K562 (cell line): Measurements from ENCODE around the gene PPM1H. TPM values are rescaled to one million over a fixed set of nuclear protein-coding genes. Genes with fewer than 3 reads are reported as not detected.

Experiments used
- CC2D1A ChIP-seq: fragments of 450-650 bp; IDR thresholded peaks from 2 replicates; pipeline ENCODE4 v1.6.1; 2017; ENCODE audit warnings: mild to moderate bottlenecking
- CCNT2 ChIP-seq: IDR thresholded peaks from 2 replicates; pipeline ENCODE4 v1.6.1; 2011; ENCODE audit warnings: borderline replicate concordance, low read depth, mild to moderate bottlenecking, moderate library complexity, mixed read lengths, low read length; ENCODE audit not compliant: insufficient read length; ENCODE audit errors: extremely low read depth
- FOXJ3 ChIP-seq: sonication (generic); formaldehyde crosslinking; IDR thresholded peaks from 2 replicates; pipeline ENCODE4 v1.4.0; 2020; ENCODE audit warnings: mild to moderate bottlenecking, missing genetic modification reagents
- HDGF ChIP-seq: fragments of 450-650 bp; IDR thresholded peaks from 2 replicates; pipeline ENCODE4 v1.6.1; 2016
- MAFF ChIP-seq: IDR thresholded peaks from 2 replicates; pipeline ENCODE4 v1.6.1; 2012; ENCODE audit warnings: low read length, improper control_type of control experiment
- MXI1 ChIP-seq: IDR thresholded peaks from 2 replicates; pipeline ENCODE4 v1.6.1; 2011; ENCODE audit warnings: low read depth, mild to moderate bottlenecking, improper control_type of control experiment, low read length
- NR0B1 ChIP-seq: fragments of 450-650 bp; IDR thresholded peaks from one replicate; pipeline ENCODE4 v1.6.1; 2018; ENCODE audit warnings: mild to moderate bottlenecking, moderate library complexity; ENCODE audit not compliant: partially characterized antibody
- OTX1 ChIP-seq: fragments of 450-650 bp; formaldehyde crosslinking; IDR thresholded peaks from 2 replicates; pipeline ENCODE4 v1.4.0; 2022; ENCODE audit warnings: mild to moderate bottlenecking
- PHF21A ChIP-seq: fragments of 450-650 bp; IDR thresholded peaks from 2 replicates; pipeline ENCODE4 v1.6.1; 2017; ENCODE audit warnings: low read depth, borderline replicate concordance
- PYGO2 ChIP-seq: fragments of 450-650 bp; IDR thresholded peaks from 2 replicates; pipeline ENCODE4 v1.6.1; 2016; ENCODE audit warnings: mild to moderate bottlenecking, missing genetic modification characterization, moderate library complexity, missing compliant biosample characterization
- RBFOX2 ChIP-seq: fragments of 200-400 bp; formaldehyde crosslinking; IDR thresholded peaks from 2 replicates; pipeline ENCODE4 v1.6.1; 2017; ENCODE audit warnings: low read depth, mild to moderate bottlenecking, low read length, moderate library complexity
- RFX1 ChIP-seq: fragments of 450-650 bp; IDR thresholded peaks from 2 replicates; pipeline ENCODE4 v1.6.1; 2016; ENCODE audit warnings: mild to moderate bottlenecking, moderate library complexity
- RNF219 ChIP-seq: fragments of 250-450 bp; sonication (Bioruptor Pico); IDR thresholded peaks from 2 replicates; pipeline ENCODE4 v1.5.0; 2022; ENCODE audit warnings: mild to moderate bottlenecking
- SAFB ChIP-seq: fragments of 200-400 bp; formaldehyde crosslinking; IDR thresholded peaks from 2 replicates; pipeline ENCODE4 v1.6.1; 2017; ENCODE audit warnings: low read depth, low read length, borderline replicate concordance
- THAP7 ChIP-seq: fragments of 250-450 bp; sonication (Bioruptor Pico); IDR thresholded peaks from 2 replicates; pipeline ENCODE4 v1.5.0; 2021
- ZNF274 ChIP-seq: IDR thresholded peaks from 2 replicates; pipeline ENCODE4 v1.6.1; 2011; ENCODE audit warnings: low read depth, mild to moderate bottlenecking, low read length, moderate library complexity, borderline replicate concordance
- ZNF407 ChIP-seq: fragments of 450-650 bp; IDR thresholded peaks from 2 replicates; pipeline ENCODE4 v1.6.1; 2016; ENCODE audit warnings: low read depth
- polyA plus RNA-seq, 8 experiments: library from polyadenylated mRNA; depleted of rRNA in 4 of 8; stranded (reverse) in 5 of 8; unstranded in 3 of 8; fragments of >200 nt; fragmentation: Nextera tagmentation in 2 of 8; fragmentation: Illumina TruSeq in 1 of 8; extraction: Ambion mirVana in 2 of 8; extraction: Trizol in 1 of 8; gene quantifications; 2 replicates each; pipeline versions ENCODE4 v1.2.1 to v1.2.3, GENCODE V29; 2011 to 2014; ENCODE audit warnings: inconsistent platforms in 1 of 8, missing spikeins in 1 of 8
- total RNA-seq, 7 experiments: library from RNA; depleted of rRNA in 6 of 7; stranded (reverse); fragments of >200 nt in 6 of 7; fragmentation: Illumina TruSeq in 2 of 7; extraction: Trizol in 2 of 7; gene quantifications; 2 replicates each; pipeline versions ENCODE4 v1.2.1 to v1.2.3, GENCODE V29; 2011 to 2021; ENCODE audit warnings: low replicate concordance in 1 of 7

The PPM1H gene
- total and polyA plus RNA-seq, 9 of the 15 experiments (the other 6 are each of a cell fraction or from before 2014, with no cell fraction given), result 5.3 to 29.3 (median 11.3) TPM

GRCh38 chr12:62957233-62957953 is 22.4 kb upstream of the PPM1H start (continued):
- TF ChIP-seq ZNF407, result no peak
- no peak for TF ChIP-seq ZNF274
- no peak for TF ChIP-seq CCNT2
- TF ChIP-seq PHF21A, result no peak
- no peak for TF ChIP-seq HDGF
- TF ChIP-seq RBFOX2, result no peak
- no peak for TF ChIP-seq CC2D1A
- TF ChIP-seq OTX1 (CRISPR knock-in tag), result no peak
- no peak for TF ChIP-seq RNF219 (CRISPR knock-in tag)
- TF ChIP-seq MXI1, result no peak
- TF ChIP-seq RFX1, result no peak
- no peak for TF ChIP-seq THAP7
- no peak for TF ChIP-seq PYGO2
- TF ChIP-seq FOXJ3, result no peak
- TF ChIP-seq MAFF, result peak; percentile 51; the same call in 1 of the 2 replicates
- TF ChIP-seq NR0B1, result no peak
- no peak for TF ChIP-seq SAFB
